HEK293 (cell line): ENCODE results near the gene NCKAP5.

Source experiments
- ATF2 ChIP-seq: fragments of 450-650 bp; formaldehyde crosslinking; IDR thresholded peaks from 2 replicates; pipeline ENCODE4 v1.5.1; 2016; ENCODE audit warnings: missing biosample characterization, missing genetic modification characterization, low read depth
- EGR2 ChIP-seq: fragments of 450-650 bp; formaldehyde crosslinking; IDR thresholded peaks from 2 replicates; pipeline ENCODE4 v1.5.1; 2016; ENCODE audit warnings: low read depth, missing biosample characterization, missing genetic modification characterization
- GLI2 ChIP-seq: fragments of 450-650 bp; formaldehyde crosslinking; IDR thresholded peaks from 2 replicates; pipeline ENCODE4; 2017; ENCODE audit warnings: missing biosample characterization, missing genetic modification characterization, low read depth, borderline replicate concordance
- HOXA7 ChIP-seq: sonication (generic); formaldehyde crosslinking; IDR thresholded peaks from 2 replicates; pipeline ENCODE4 v1.8.1; 2022; ENCODE audit warnings: missing genetic modification reagents, borderline replicate concordance
- HOXD13 ChIP-seq: sonication (generic); formaldehyde crosslinking; IDR thresholded peaks from 2 replicates; pipeline ENCODE4 v1.8.0; 2022; ENCODE audit warnings: missing genetic modification reagents, borderline replicate concordance
- INSM2 ChIP-seq: fragments of 450-650 bp; formaldehyde crosslinking; IDR thresholded peaks from 2 replicates; pipeline ENCODE4 v1.5.1; 2016; ENCODE audit warnings: missing biosample characterization, missing genetic modification characterization
- MZF1 ChIP-seq: fragments of 450-650 bp; formaldehyde crosslinking; IDR thresholded peaks from 2 replicates; pipeline ENCODE4 v1.5.1; 2017; ENCODE audit warnings: missing biosample characterization, missing genetic modification characterization, borderline replicate concordance
- PBX3 ChIP-seq: sonication (generic); formaldehyde crosslinking; IDR thresholded peaks from 2 replicates; pipeline ENCODE4 v1.8.1; 2022; ENCODE audit warnings: mild to moderate bottlenecking, moderate library complexity, missing genetic modification reagents
- SCRT2 ChIP-seq: fragments of 450-650 bp; formaldehyde crosslinking; IDR thresholded peaks from 2 replicates; pipeline ENCODE4 v1.5.1; 2016; ENCODE audit warnings: missing biosample characterization, missing genetic modification characterization
- SETDB1 ChIP-seq: IDR thresholded peaks from one replicate; pipeline ENCODE4 v1.6.1; 2017; ENCODE audit warnings: mild to moderate bottlenecking, low read length, moderate library complexity, mixed read lengths; ENCODE audit not compliant: insufficient read length
- SP2 ChIP-seq: fragments of 450-650 bp; formaldehyde crosslinking; IDR thresholded peaks from 2 replicates; pipeline ENCODE4 v1.5.1; 2016; ENCODE audit warnings: missing biosample characterization, missing genetic modification characterization
- SP3 ChIP-seq: fragments of 450-650 bp; formaldehyde crosslinking; IDR thresholded peaks from 2 replicates; pipeline ENCODE4 v1.5.1; 2016; ENCODE audit warnings: missing biosample characterization, missing genetic modification characterization
- TRIM28 ChIP-seq: IDR thresholded peaks from 2 replicates; pipeline ENCODE4 v1.6.1; 2011; ENCODE audit warnings: low read length, control low read depth, borderline replicate concordance
- YY2 ChIP-seq: fragments of 450-650 bp; formaldehyde crosslinking; IDR thresholded peaks from 2 replicates; pipeline ENCODE4 v1.5.1; 2016; ENCODE audit warnings: missing biosample characterization, missing genetic modification characterization
- ZBTB17 ChIP-seq: fragments of 450-650 bp; formaldehyde crosslinking; IDR thresholded peaks from 2 replicates; pipeline ENCODE4 v1.5.1; 2016; ENCODE audit warnings: missing biosample characterization, missing genetic modification characterization
- ZBTB7A ChIP-seq: fragments of 450-650 bp; formaldehyde crosslinking; IDR thresholded peaks from 2 replicates; pipeline ENCODE4 v1.5.1; 2016; ENCODE audit warnings: low read depth, missing biosample characterization, missing genetic modification characterization
- ZFP69B ChIP-seq: fragments of 450-650 bp; formaldehyde crosslinking; IDR thresholded peaks from 2 replicates; pipeline ENCODE4 v1.5.1; 2016; ENCODE audit warnings: missing biosample characterization, missing genetic modification characterization
- ZNF112 ChIP-seq: fragments of 450-650 bp; formaldehyde crosslinking; IDR thresholded peaks from 2 replicates; pipeline ENCODE4 v1.5.0; 2017; ENCODE audit warnings: missing biosample characterization, missing genetic modification characterization
- ZNF132 ChIP-seq: fragments of 450-650 bp; formaldehyde crosslinking; IDR thresholded peaks from 2 replicates; pipeline ENCODE4 v1.5.1; 2017; ENCODE audit warnings: missing biosample characterization, missing genetic modification characterization, borderline replicate concordance
- ZNF133 ChIP-seq: fragments of 450-650 bp; formaldehyde crosslinking; IDR thresholded peaks from 2 replicates; pipeline ENCODE4 v1.5.1; 2016; ENCODE audit warnings: missing biosample characterization, missing genetic modification characterization
- ZNF146 ChIP-seq: fragments of 450-650 bp; formaldehyde crosslinking; IDR thresholded peaks from 2 replicates; pipeline ENCODE4 v1.5.1; 2016; ENCODE audit warnings: missing biosample characterization, missing genetic modification characterization
- ZNF155 ChIP-seq: fragments of 450-650 bp; formaldehyde crosslinking; IDR thresholded peaks from 2 replicates; pipeline ENCODE4 v1.5.1; 2016; ENCODE audit warnings: missing biosample characterization, missing genetic modification characterization
- ZNF292 ChIP-seq: fragments of 450-650 bp; formaldehyde crosslinking; IDR thresholded peaks from 2 replicates; pipeline ENCODE4 v1.5.1; 2016; ENCODE audit warnings: low read depth, missing biosample characterization, missing genetic modification characterization, borderline replicate concordance
- ZNF335 ChIP-seq: fragments of 450-650 bp; formaldehyde crosslinking; conservative IDR thresholded peaks from 2 replicates; pipeline ENCODE4 v1.5.1; 2016; ENCODE audit warnings: missing biosample characterization, missing genetic modification characterization
- ZNF423 ChIP-seq: fragments of 450-650 bp; formaldehyde crosslinking; IDR thresholded peaks from 2 replicates; pipeline ENCODE4 v1.5.1; 2016; ENCODE audit warnings: missing biosample characterization, missing genetic modification characterization
- ZNF560 ChIP-seq: fragments of 450-650 bp; formaldehyde crosslinking; IDR thresholded peaks from 2 replicates; pipeline ENCODE4 v1.5.1; 2017; ENCODE audit warnings: missing biosample characterization, missing genetic modification characterization, borderline replicate concordance
- ZNF610 ChIP-seq: fragments of 450-650 bp; formaldehyde crosslinking; IDR thresholded peaks from 2 replicates; pipeline ENCODE4 v1.5.1; 2016; ENCODE audit warnings: missing biosample characterization, missing genetic modification characterization, borderline replicate concordance
- ZNF658 ChIP-seq: fragments of 450-650 bp; formaldehyde crosslinking; IDR thresholded peaks from 2 replicates; pipeline ENCODE4; 2016; ENCODE audit warnings: missing biosample characterization, missing genetic modification characterization
- ZSCAN30 ChIP-seq: fragments of 450-650 bp; IDR thresholded peaks from 2 replicates; pipeline ENCODE4 v1.5.1; 2018; ENCODE audit warnings: missing biosample characterization, mild to moderate bottlenecking, missing genetic modification characterization, moderate library complexity
- TF ChIP-seq, protein P1 (sequence below): fragments of 450-650 bp; formaldehyde crosslinking; IDR thresholded peaks from 2 replicates; pipeline ENCODE4 v1.5.1; 2016; ENCODE audit warnings: missing biosample characterization, missing genetic modification characterization
- TF ChIP-seq, protein P2 (sequence below): fragments of 450-650 bp; formaldehyde crosslinking; IDR thresholded peaks from 2 replicates; pipeline ENCODE4; 2016; ENCODE audit warnings: missing biosample characterization, missing genetic modification characterization
- TF ChIP-seq, protein P3 (sequence below): fragments of 450-650 bp; formaldehyde crosslinking; conservative IDR thresholded peaks from 2 replicates; pipeline ENCODE4 v1.5.1; 2016; ENCODE audit warnings: low read depth, missing biosample characterization, missing genetic modification characterization

Gene NCKAP5

GRCh38 chr2:132670496-132671150, 897.6 kb downstream of the NCKAP5 start (continued):
- TF ChIP-seq ZNF560 (no peak), ZSCAN30 (tag by site-specific recombination) (no peak), SP3 (tag by site-specific recombination) (no peak), ZNF610 (tag by site-specific recombination) (no peak), SETDB1 (no peak), ATF2 (tag by site-specific recombination) (no peak), ZNF335 (tag by site-specific recombination) (peak; percentile 87), HOXA7 (CRISPR knock-in tag) (no peak), SP2 (peak; percentile 57), MZF1 (tag by site-specific recombination) (no peak), ZFP69B (tag by site-specific recombination) (0 out of 2 replicates have a peak, but pooled peaks have one; percentile 31), ZNF292 (tag by site-specific recombination) (no peak), ZNF423 (peak; percentile 87), HOXD13 (CRISPR knock-in tag) (peak; percentile 53; the same call in 1 of the 2 replicates), YY2 (tag by site-specific recombination) (no peak), ZBTB7A (tag by site-specific recombination) (no peak; the same call in 1 of the 2 replicates), PBX3 (no peak), EGR2 (tag by site-specific recombination) (peak; percentile 9; the same call in 1 of the 2 replicates), ZBTB17 (tag by site-specific recombination) (no peak), INSM2 (tag by site-specific recombination) (no peak), ZNF133 (tag by site-specific recombination) (no peak), SCRT2 (tag by site-specific recombination) (no peak), ZNF112 (no peak), ZNF155 (no peak), ZNF658 (tag by site-specific recombination) (no peak), ZNF132 (tag by site-specific recombination) (no peak), ZNF146 (tag by site-specific recombination) (no peak), GLI2 (tag by site-specific recombination) (no peak), TRIM28 (no peak)
- TF ChIP-seq, protein P1, sequence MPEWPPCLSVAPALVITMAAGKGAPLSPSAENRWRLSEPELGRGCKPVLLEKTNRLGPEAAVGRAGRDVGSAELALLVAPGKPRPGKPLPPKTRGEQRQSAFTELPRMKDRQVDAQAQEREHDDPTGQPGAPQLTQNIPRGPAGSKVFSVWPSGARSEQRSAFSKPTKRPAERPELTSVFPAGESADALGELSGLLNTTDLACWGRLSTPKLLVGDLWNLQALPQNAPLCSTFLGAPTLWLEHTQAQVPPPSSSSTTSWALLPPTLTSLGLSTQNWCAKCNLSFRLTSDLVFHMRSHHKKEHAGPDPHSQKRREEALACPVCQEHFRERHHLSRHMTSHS (tag by site-specific recombination) = no peak
- TF ChIP-seq, protein P2, sequence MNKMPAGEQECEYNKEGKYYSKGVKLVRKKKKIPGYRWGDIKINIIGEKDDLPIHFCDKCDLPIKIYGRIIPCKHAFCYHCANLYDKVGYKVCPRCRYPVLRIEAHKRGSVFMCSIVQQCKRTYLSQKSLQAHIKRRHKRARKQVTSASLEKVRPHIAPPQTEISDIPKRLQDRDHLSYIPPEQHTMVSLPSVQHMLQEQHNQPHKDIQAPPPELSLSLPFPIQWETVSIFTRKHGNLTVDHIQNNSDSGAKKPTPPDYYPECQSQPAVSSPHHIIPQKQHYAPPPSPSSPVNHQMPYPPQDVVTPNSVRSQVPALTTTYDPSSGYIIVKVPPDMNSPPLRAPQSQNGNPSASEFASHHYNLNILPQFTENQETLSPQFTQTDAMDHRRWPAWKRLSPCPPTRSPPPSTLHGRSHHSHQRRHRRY (tag by site-specific recombination) = no peak
- TF ChIP-seq, protein P3, sequence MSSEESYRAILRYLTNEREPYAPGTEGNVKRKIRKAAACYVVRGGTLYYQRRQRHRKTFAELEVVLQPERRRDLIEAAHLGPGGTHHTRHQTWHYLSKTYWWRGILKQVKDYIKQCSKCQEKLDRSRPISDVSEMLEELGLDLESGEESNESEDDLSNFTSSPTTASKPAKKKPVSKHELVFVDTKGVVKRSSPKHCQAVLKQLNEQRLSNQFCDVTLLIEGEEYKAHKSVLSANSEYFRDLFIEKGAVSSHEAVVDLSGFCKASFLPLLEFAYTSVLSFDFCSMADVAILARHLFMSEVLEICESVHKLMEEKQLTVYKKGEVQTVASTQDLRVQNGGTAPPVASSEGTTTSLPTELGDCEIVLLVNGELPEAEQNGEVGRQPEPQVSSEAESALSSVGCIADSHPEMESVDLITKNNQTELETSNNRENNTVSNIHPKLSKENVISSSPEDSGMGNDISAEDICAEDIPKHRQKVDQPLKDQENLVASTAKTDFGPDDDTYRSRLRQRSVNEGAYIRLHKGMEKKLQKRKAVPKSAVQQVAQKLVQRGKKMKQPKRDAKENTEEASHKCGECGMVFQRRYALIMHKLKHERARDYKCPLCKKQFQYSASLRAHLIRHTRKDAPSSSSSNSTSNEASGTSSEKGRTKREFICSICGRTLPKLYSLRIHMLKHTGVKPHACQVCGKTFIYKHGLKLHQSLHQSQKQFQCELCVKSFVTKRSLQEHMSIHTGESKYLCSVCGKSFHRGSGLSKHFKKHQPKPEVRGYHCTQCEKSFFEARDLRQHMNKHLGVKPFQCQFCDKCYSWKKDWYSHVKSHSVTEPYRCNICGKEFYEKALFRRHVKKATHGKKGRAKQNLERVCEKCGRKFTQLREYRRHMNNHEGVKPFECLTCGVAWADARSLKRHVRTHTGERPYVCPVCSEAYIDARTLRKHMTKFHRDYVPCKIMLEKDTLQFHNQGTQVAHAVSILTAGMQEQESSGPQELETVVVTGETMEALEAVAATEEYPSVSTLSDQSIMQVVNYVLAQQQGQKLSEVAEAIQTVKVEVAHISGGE = no peak; the same call in 1 of the 2 replicates
